Measurements from ENCODE around the gene TFEB. TPM values are rescaled to one million over a fixed set of nuclear protein-coding genes. Genes with fewer than 3 reads are reported as not detected.

Gene TFEB
- polyA plus RNA-seq, 1 donor: 86.0 TPM

DNA sequence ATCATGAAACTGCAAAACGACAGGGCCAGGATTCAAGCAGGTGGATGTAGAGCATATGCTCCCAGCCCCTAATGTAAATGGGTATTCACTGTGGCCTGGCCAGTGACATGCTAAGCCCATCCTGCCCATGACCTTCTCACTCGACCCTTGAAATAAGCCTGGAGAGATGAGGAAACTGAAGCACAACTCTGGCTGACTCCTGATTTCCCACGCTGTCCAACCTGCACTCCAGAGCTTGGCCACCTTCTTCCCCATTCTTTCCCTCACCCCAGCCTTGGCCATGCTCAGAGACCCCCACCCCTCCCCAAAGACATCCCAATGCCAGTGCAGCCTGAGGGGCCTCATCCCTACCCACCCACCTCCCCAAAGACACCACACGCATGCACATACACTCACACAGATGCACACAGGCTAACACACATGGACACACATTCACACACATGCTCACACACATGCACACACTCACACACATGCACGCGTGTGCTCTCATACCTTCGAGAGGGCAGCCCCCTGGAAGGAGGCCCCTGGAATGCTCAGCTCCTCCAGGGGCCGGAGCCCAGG is 12.4 kb downstream of the TFEB start:
- 60% methylated on average over 1 of the region's 8 CpGs for WGBS (ENCODE audit: insufficient coverage, low lambda C conversion rate)
- no peak for DNase-seq
- Histone ChIP-seq H3K9me3 (ENCODE audit: control insufficient read depth, low read depth, low read length) (no peaks in the 10 kb centered on the region), H3K4me1 (ENCODE audit: control insufficient read depth, insufficient read depth, low read length) (peaks cover 86% of the 10 kb centered on the region), H3K4me3 (ENCODE audit: low read length) (peak overlapping the region; percentile 50), H3K36me3 (ENCODE audit: control insufficient read depth, insufficient read depth, low read length) (peaks cover 12% of the 10 kb centered on the region), H3K27me3 (ENCODE audit: control insufficient read depth, insufficient read depth, low read length) (no peaks in the 10 kb centered on the region), H3K27ac (ENCODE audit: low read length) (peak overlapping the region; percentile 96)

DNA sequence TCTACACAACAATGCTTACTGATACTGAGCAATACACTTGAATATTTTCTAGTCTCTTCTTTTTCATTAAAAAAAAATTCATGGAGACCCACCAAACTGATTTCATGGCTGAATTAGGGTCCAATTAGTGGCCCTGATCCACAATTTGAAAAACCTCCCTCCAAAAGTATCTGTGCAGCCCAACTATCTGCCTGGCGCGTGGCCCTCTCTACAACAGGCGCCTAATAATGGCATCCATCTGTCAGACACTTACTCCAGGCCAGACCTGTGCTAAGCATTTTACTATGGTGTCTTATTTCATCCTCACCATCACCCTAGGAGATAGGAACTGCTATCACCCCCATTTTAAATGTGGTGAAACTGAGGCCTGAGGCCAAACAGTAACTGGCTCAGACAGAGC is 14.0 kb downstream of the TFEB start:
- H3K36me3 ChIP-seq (ENCODE audit: control insufficient read depth, insufficient read depth, low read length): peaks cover 24% of the 10 kb centered on the region
- no peaks in the 10 kb centered on the region for H3K9me3 ChIP-seq (ENCODE audit: control insufficient read depth, low read depth, low read length)
- no peak for DNase-seq
- peak overlapping the region; percentile 11 for H3K4me3 ChIP-seq (ENCODE audit: low read length)
- no peaks in the 10 kb centered on the region for H3K27me3 ChIP-seq (ENCODE audit: control insufficient read depth, insufficient read depth, low read length)
- WGBS (ENCODE audit: insufficient coverage, low lambda C conversion rate): no CpG with 5 or more reads among the region's 3 CpGs
- H3K27ac ChIP-seq (ENCODE audit: low read length): peak overlapping the region; percentile 16
- peaks cover 86% of the 10 kb centered on the region for H3K4me1 ChIP-seq (ENCODE audit: control insufficient read depth, insufficient read depth, low read length)

DNA sequence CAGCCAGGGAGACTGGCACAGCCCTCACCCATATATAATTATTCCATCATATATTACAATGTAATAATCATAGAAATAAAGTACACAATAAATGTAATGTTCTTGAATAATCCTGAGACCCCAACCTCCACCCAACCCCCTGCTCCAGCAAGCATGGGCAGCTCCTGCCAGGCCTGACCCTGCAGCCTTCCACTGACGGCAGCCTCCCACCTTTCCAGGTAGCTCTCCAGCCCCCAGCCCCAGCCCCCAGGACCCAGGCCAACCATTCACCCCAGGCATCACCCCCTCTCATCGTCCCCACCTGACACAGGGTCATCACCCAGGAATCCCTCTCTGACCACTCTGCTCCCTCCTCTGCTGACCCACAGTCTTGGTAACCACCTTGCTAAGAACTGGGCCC is 14.6 kb downstream of the TFEB start:
- peaks cover 84% of the 10 kb centered on the region for H3K4me1 ChIP-seq (ENCODE audit: control insufficient read depth, insufficient read depth, low read length)

DNA sequence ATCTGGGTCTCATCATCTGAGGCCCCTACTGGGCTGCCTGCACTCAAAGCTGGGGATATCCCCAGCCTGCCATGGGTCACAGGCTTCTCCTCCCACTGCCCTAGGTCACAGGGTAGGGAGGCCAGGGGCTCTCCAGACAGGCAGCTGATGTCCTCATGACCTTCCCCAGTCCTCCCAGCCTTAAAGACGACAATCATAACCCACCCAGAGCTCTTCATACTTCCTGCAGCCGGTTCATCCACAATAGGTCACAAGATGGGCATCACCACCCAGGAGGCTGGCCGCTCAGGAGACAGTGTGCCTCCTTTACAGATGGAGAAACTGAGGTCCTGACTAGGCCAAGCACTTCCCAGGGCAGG is 15.2 kb downstream of the TFEB start:
- no CpG with 5 or more reads among the region's 3 CpGs for WGBS (ENCODE audit: insufficient coverage, low lambda C conversion rate)
- H3K9me3 ChIP-seq (ENCODE audit: control insufficient read depth, low read depth, low read length): no peaks in the 10 kb centered on the region
- peak overlapping the region; percentile 77 for H3K27ac ChIP-seq (ENCODE audit: low read length)
- no peaks in the 10 kb centered on the region for H3K27me3 ChIP-seq (ENCODE audit: control insufficient read depth, insufficient read depth, low read length)
- H3K36me3 ChIP-seq (ENCODE audit: control insufficient read depth, insufficient read depth, low read length): peaks cover 26% of the 10 kb centered on the region
- H3K4me1 ChIP-seq (ENCODE audit: control insufficient read depth, insufficient read depth, low read length): peaks cover 78% of the 10 kb centered on the region
- H3K4me3 ChIP-seq (ENCODE audit: low read length): peak overlapping the region; percentile 5
- DNase-seq: no peak

More for the DNA sequence above, 14.6 kb downstream of the TFEB start:
- H3K9me3 ChIP-seq (ENCODE audit: control insufficient read depth, low read depth, low read length): no peaks in the 10 kb centered on the region
- no peaks in the 10 kb centered on the region for H3K27me3 ChIP-seq (ENCODE audit: control insufficient read depth, insufficient read depth, low read length)
- H3K4me3 ChIP-seq (ENCODE audit: low read length): no peak overlapping the region
- peaks cover 27% of the 10 kb centered on the region for H3K36me3 ChIP-seq (ENCODE audit: control insufficient read depth, insufficient read depth, low read length)
- no CpG with 5 or more reads among the region's 2 CpGs for WGBS (ENCODE audit: insufficient coverage, low lambda C conversion rate)
- peak overlapping the region; percentile 77 for H3K27ac ChIP-seq (ENCODE audit: low read length)
- DNase-seq: no peak

DNA sequence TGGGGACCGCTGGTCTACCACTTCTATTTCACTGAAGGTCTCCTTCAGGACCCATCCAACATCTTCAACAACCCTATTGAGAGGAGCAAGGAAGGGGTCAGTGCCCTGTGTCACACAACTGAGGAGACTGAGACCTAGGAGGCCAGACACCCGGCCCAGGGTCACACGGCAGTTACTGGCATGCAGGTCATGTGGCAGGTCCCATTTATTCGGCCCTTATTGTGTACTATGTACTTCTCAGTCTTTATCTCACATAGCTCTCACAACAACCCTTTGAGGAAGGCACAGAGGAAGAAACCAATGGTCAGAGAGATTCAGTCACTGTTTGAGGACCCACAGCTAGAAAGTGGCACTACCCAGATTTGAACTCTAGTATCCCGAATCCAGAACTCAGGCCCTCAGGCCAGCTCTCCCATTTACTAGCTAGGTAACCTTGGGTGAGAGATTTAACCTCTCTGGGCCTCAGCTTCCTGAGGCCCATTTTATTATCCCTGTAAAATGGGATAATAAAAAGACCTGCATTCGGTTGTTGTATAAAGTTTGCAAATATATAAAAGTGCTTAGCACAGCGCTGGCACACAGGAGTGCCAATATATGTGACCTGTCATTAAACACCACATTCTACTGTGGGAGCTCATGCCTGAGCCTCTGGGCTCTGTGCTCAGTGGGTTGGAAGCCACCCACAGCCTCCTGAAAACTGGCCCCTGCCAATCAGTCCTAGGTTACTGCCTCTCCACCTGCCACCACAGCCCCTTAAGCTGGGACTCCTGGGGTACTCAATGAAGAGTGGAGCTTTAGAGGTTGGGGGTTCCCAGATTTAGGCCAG is 15.8 kb downstream of the TFEB start:
- no peaks in the 10 kb centered on the region for H3K27me3 ChIP-seq (ENCODE audit: control insufficient read depth, insufficient read depth, low read length)
- peak overlapping the region; percentile 77 for H3K27ac ChIP-seq (ENCODE audit: low read length)
- 0% methylated on average over 1 of the region's 7 CpGs for WGBS (ENCODE audit: insufficient coverage, low lambda C conversion rate)
- peak overlapping the region; percentile 5 for H3K4me3 ChIP-seq (ENCODE audit: low read length)
- H3K9me3 ChIP-seq (ENCODE audit: control insufficient read depth, low read depth, low read length): no peaks in the 10 kb centered on the region
- peaks cover 31% of the 10 kb centered on the region for H3K36me3 ChIP-seq (ENCODE audit: control insufficient read depth, insufficient read depth, low read length)
- DNase-seq: peak in 1 of 2 donors; percentile 68
- peaks cover 77% of the 10 kb centered on the region for H3K4me1 ChIP-seq (ENCODE audit: control insufficient read depth, insufficient read depth, low read length)

DNA sequence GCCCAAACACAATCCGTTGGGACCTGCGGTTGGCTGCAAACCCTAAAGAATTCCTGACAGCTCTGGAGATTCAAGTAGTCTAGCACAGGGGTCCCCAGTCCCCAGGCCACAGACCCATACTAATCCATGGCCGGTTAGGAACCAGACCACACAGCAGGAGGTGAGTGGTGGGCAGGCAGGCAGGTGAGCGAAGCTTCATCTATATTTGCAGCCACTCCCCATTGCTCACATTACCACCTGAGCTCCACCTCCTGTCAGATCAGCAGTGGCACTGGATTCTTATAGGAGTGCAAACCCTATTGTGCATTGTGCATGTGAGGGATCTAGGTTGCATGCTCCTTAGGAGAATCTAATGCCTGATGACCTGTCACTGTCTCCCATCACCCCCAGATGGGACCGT is 16.6 kb downstream of the TFEB start:
- H3K4me3 ChIP-seq (ENCODE audit: low read length): no peak overlapping the region
- H3K36me3 ChIP-seq (ENCODE audit: control insufficient read depth, insufficient read depth, low read length): peaks cover 37% of the 10 kb centered on the region
- H3K27ac ChIP-seq (ENCODE audit: low read length): peak overlapping the region; percentile 77
- H3K9me3 ChIP-seq (ENCODE audit: control insufficient read depth, low read depth, low read length): no peaks in the 10 kb centered on the region
- H3K4me1 ChIP-seq (ENCODE audit: control insufficient read depth, insufficient read depth, low read length): peaks cover 77% of the 10 kb centered on the region
- H3K27me3 ChIP-seq (ENCODE audit: control insufficient read depth, insufficient read depth, low read length): no peaks in the 10 kb centered on the region
- WGBS (ENCODE audit: insufficient coverage, low lambda C conversion rate): no CpG with 5 or more reads among the region's 5 CpGs
- DNase-seq: no peak

DNA sequence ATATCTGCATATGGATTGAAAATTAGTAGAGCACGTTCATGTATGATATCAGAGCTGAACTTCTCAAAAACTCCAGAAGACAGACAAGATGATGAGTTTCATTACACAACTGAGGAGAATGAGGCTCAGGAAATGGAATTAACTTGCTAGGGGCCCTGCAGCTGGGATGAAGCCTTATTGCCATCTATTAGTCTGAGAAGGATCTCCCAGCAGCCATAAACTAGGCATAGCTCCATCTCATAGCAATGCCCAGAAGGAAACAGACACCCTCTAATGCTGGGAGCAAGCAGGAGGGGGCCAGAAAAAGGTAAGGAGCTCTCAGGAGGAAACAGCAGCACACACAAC is 18.0 kb downstream of the TFEB start:
- DNase-seq: no peak
- no CpG with 5 or more reads among the region's 1 CpG for WGBS (ENCODE audit: insufficient coverage, low lambda C conversion rate)
- Histone ChIP-seq H3K36me3 (ENCODE audit: control insufficient read depth, insufficient read depth, low read length) (peaks cover 43% of the 10 kb centered on the region), H3K4me3 (ENCODE audit: low read length) (no peak overlapping the region), H3K4me1 (ENCODE audit: control insufficient read depth, insufficient read depth, low read length) (peaks cover 82% of the 10 kb centered on the region), H3K27ac (ENCODE audit: low read length) (peak overlapping the region; percentile 14), H3K27me3 (ENCODE audit: control insufficient read depth, insufficient read depth, low read length) (no peaks in the 10 kb centered on the region), H3K9me3 (ENCODE audit: control insufficient read depth, low read depth, low read length) (no peaks in the 10 kb centered on the region)

- no peak overlapping the region for H3K4me3 ChIP-seq (ENCODE audit: low read length)
- WGBS (ENCODE audit: insufficient coverage, low lambda C conversion rate): no CpG with 5 or more reads among the region's 11 CpGs
- no peak for DNase-seq
- no peak overlapping the region for H3K27ac ChIP-seq (ENCODE audit: low read length)
- H3K9me3 ChIP-seq (ENCODE audit: control insufficient read depth, low read depth, low read length): no peaks in the 10 kb centered on the region
- no peaks in the 10 kb centered on the region for H3K27me3 ChIP-seq (ENCODE audit: control insufficient read depth, insufficient read depth, low read length)
- H3K4me1 ChIP-seq (ENCODE audit: control insufficient read depth, insufficient read depth, low read length): peaks cover 83% of the 10 kb centered on the region
- H3K36me3 ChIP-seq (ENCODE audit: control insufficient read depth, insufficient read depth, low read length): peaks cover 49% of the 10 kb centered on the region
These were observed 18.7 kb downstream of the TFEB start for GRCh38 chr6:41716516-41717391.

- WGBS (ENCODE audit: insufficient coverage, low lambda C conversion rate): no CpG with 5 or more reads among the region's 5 CpGs
- H3K36me3 ChIP-seq (ENCODE audit: control insufficient read depth, insufficient read depth, low read length): peaks cover 55% of the 10 kb centered on the region
- H3K27me3 ChIP-seq (ENCODE audit: control insufficient read depth, insufficient read depth, low read length): no peaks in the 10 kb centered on the region
- peaks cover 79% of the 10 kb centered on the region for H3K4me1 ChIP-seq (ENCODE audit: control insufficient read depth, insufficient read depth, low read length)
- DNase-seq: no peak
- no peak overlapping the region for H3K4me3 ChIP-seq (ENCODE audit: low read length)
- H3K9me3 ChIP-seq (ENCODE audit: control insufficient read depth, low read depth, low read length): no peaks in the 10 kb centered on the region
- no peak overlapping the region for H3K27ac ChIP-seq (ENCODE audit: low read length)
These were observed 19.5 kb downstream of the TFEB start for GRCh38 chr6:41715795-41716515.

Measured in large intestine (tissue), 3 donors.